Mesodermal cell (in vitro differentiated cells): Measurements from ENCODE around the gene DNM3.

Experiments
- H3K27ac ChIP-seq: 2 replicates; pipeline ENCODE4 v1.7.0; 2013; ENCODE audit warnings: mild to moderate bottlenecking, low read depth, low read length, moderate library complexity; ENCODE audit not compliant: severe bottlenecking
- H3K36me3 ChIP-seq: 2 replicates; pipeline ENCODE4 v1.7.1; 2013; ENCODE audit warnings: mild to moderate bottlenecking, low read length, moderate library complexity; ENCODE audit not compliant: control insufficient read depth, insufficient read depth
- H3K4me1 ChIP-seq: one replicate; pipeline ENCODE4 v1.7.1; 2013; ENCODE audit warnings: mild to moderate bottlenecking, low read length; ENCODE audit not compliant: insufficient read depth, control insufficient read depth, poor library complexity, severe bottlenecking
- H3K4me3 ChIP-seq: 2 replicates; pipeline ENCODE4 v1.7.0; 2013; ENCODE audit warnings: low read length, control low read depth, mild to moderate bottlenecking; ENCODE audit not compliant: insufficient read depth, poor library complexity, severe bottlenecking; ENCODE audit errors: extremely low read depth
- H3K9me3 ChIP-seq: 2 replicates; pipeline ENCODE4 v1.7.1; 2013; ENCODE audit warnings: mild to moderate bottlenecking, low read length, moderate library complexity; ENCODE audit not compliant: control insufficient read depth
- WGBS, 2 experiments: methylation state at CpG; one replicate each; pipeline ENCODE4 v1.1.5; 2013; ENCODE audit warnings: missing lambda C conversion rate in 2 of 2; ENCODE audit not compliant: insufficient coverage in 2 of 2; 5-methylcytosine and 5-hydroxymethylcytosine counted together

DNM3 gene

GRCh38 chr1:171969813-171970212, 128.5 kb downstream of the DNM3 start:
- Histone ChIP-seq H3K4me1 (peaks cover 6% of the 10 kb centered on the region), H3K4me3 (no peak overlapping the region), H3K36me3 (no peaks in the 10 kb centered on the region), H3K9me3 (no peaks in the 10 kb centered on the region), H3K27ac (no peak overlapping the region)
- no CpG with 5 or more reads among the region's 3 CpGs for WGBS, 2 experiments

- H3K9me3 ChIP-seq, result no peaks in the 10 kb centered on the region
- 76 to 91% methylated on average over 2 of the region's 3 CpGs for WGBS, 2 experiments
- no peak overlapping the region for H3K27ac ChIP-seq
- no peaks in the 10 kb centered on the region for H3K36me3 ChIP-seq
- no peaks in the 10 kb centered on the region for H3K4me1 ChIP-seq
- no peak overlapping the region for H3K4me3 ChIP-seq
Measured at GRCh38 chr1:171972846-171973245, 131.5 kb downstream of the DNM3 start.

- H3K9me3 ChIP-seq, result no peaks in the 10 kb centered on the region
- no peaks in the 10 kb centered on the region for H3K36me3 ChIP-seq
Measured at GRCh38 chr1:171973421-171973820, 132.1 kb downstream of the DNM3 start.

GRCh38 chr1:171981303-171981702, 140.0 kb downstream of the DNM3 start:
- Histone ChIP-seq H3K9me3 (no peaks in the 10 kb centered on the region), H3K4me1 (no peaks in the 10 kb centered on the region), H3K27ac (no peak overlapping the region), H3K4me3 (no peak overlapping the region), H3K36me3 (no peaks in the 10 kb centered on the region)

More at GRCh38 chr1:171973421-171973820, 132.1 kb downstream of the DNM3 start:
- H3K4me3 ChIP-seq, result no peak overlapping the region
- no peaks in the 10 kb centered on the region for H3K4me1 ChIP-seq
- no peak overlapping the region for H3K27ac ChIP-seq

GRCh38 chr1:171983584-171983983, 142.3 kb downstream of the DNM3 start:
- 89 to 100% methylated on average over 1 of the region's 1 CpG for WGBS, 2 experiments
- H3K36me3 ChIP-seq, result no peaks in the 10 kb centered on the region
- H3K4me3 ChIP-seq, result no peak overlapping the region
- H3K27ac ChIP-seq, result no peak overlapping the region
- no peaks in the 10 kb centered on the region for H3K4me1 ChIP-seq
- no peaks in the 10 kb centered on the region for H3K9me3 ChIP-seq

- Histone ChIP-seq H3K4me3 (no peak overlapping the region), H3K27ac (no peak overlapping the region), H3K4me1 (no peaks in the 10 kb centered on the region), H3K36me3 (no peaks in the 10 kb centered on the region), H3K9me3 (no peaks in the 10 kb centered on the region)
- WGBS, 2 experiments, result 82% methylated on average over 7 of the region's 7 CpGs
Measured at GRCh38 chr1:171984262-171984661, 143.0 kb downstream of the DNM3 start.

GRCh38 chr1:171984850-171985485, 143.7 kb downstream of the DNM3 start:
- whole genome bisulfite sequencing, 2 experiments, result 23 to 42% methylated on average over 2 of the region's 3 CpGs
- Histone ChIP-seq H3K4me3 (no peak overlapping the region), H3K27ac (no peak overlapping the region), H3K4me1 (no peaks in the 10 kb centered on the region), H3K36me3 (no peaks in the 10 kb centered on the region), H3K9me3 (no peaks in the 10 kb centered on the region)

GRCh38 chr1:171985639-171986038, 144.3 kb downstream of the DNM3 start:
- H3K36me3 ChIP-seq, result no peaks in the 10 kb centered on the region
- 60% methylated on average over 1 of the region's 2 CpGs; no CpG with 5 or more reads in 1 of the 2 experiments for WGBS, 2 experiments
- H3K9me3 ChIP-seq, result no peaks in the 10 kb centered on the region

GRCh38 chr1:171988243-171988885, 147.1 kb downstream of the DNM3 start:
- WGBS, 2 experiments, result no CpG with 5 or more reads among the region's 1 CpG
- no peak overlapping the region for H3K4me3 ChIP-seq
- H3K4me1 ChIP-seq, result no peaks in the 10 kb centered on the region
- H3K36me3 ChIP-seq, result no peaks in the 10 kb centered on the region
- no peaks in the 10 kb centered on the region for H3K9me3 ChIP-seq
- H3K27ac ChIP-seq, result no peak overlapping the region

More at GRCh38 chr1:171985639-171986038, 144.3 kb downstream of the DNM3 start:
- Histone ChIP-seq H3K27ac (no peak overlapping the region), H3K4me1 (no peaks in the 10 kb centered on the region), H3K4me3 (no peak overlapping the region)

- H3K4me3 ChIP-seq, result no peak overlapping the region
- no peaks in the 10 kb centered on the region for H3K36me3 ChIP-seq
- no peaks in the 10 kb centered on the region for H3K4me1 ChIP-seq
- no peak overlapping the region for H3K27ac ChIP-seq
- no peaks in the 10 kb centered on the region for H3K9me3 ChIP-seq
Measured at GRCh38 chr1:171990371-171990770, 149.1 kb downstream of the DNM3 start.

- Histone ChIP-seq H3K4me1 (peaks cover 4% of the 10 kb centered on the region), H3K4me3 (no peak overlapping the region), H3K9me3 (no peaks in the 10 kb centered on the region), H3K27ac (no peak overlapping the region), H3K36me3 (no peaks in the 10 kb centered on the region)
- WGBS, 2 experiments, result 80 to 100% methylated on average over 1 of the region's 2 CpGs
Measured at GRCh38 chr1:171994293-171994692, 153.0 kb downstream of the DNM3 start.
